GM18907 (cell line): ENCODE measurements around the gene NONO.
"Not testable (repeated sequence)": the region's sequence is repeated elsewhere in the genome, so short reads cannot be mapped to it uniquely, and the experiment has no call there.

ENCODE experiments used
- ATAC-seq: cut with Tn5 transposase; IDR thresholded peaks from one replicate; pipeline ENCODE4 v1.9.1; 2021; ENCODE audit warnings: mild to moderate bottlenecking, moderate library complexity; ENCODE audit not compliant: unreplicated experiment

The NONO gene

GRCh38 chrX:71282514-71283402 lies 677 bp upstream of the NONO start:
- ATAC-seq, result peak; percentile 36

GRCh38 chrX:71285929-71286328 lies 2.5 kb downstream of the NONO start:
- no peak for ATAC-seq

- ATAC-seq, result no peak
Measured at GRCh38 chrX:71291381-71291780, 7.9 kb downstream of the NONO start.

- no peak for ATAC-seq
Measured at GRCh38 chrX:71292669-71293365, 9.4 kb downstream of the NONO start.

GRCh38 chrX:71296806-71297205 lies 13.4 kb downstream of the NONO start:
- no peak for ATAC-seq

- no peak for ATAC-seq
Measured at GRCh38 chrX:71298119-71298518, 14.7 kb downstream of the NONO start.

GRCh38 chrX:71300064-71300463 lies 16.6 kb downstream of the NONO start:
- ATAC-seq, result not testable (repeated sequence)

GRCh38 chrX:71300495-71300894 lies 17.1 kb downstream of the NONO start:
- not testable (repeated sequence) for ATAC-seq

- ATAC-seq, result no peak
Measured at GRCh38 chrX:71301195-71301924, 17.9 kb downstream of the NONO start, which contains the start of gene ITGB1BP2. Gene ITGB1BP2 (plus strand): TSS chrX:71301750. CDS start chrX:71301807, 57 bp downstream.

- no peak for ATAC-seq
Measured at GRCh38 chrX:71302461-71303213, 19.2 kb downstream of the NONO start.

GRCh38 chrX:71304561-71304960 lies 21.1 kb downstream of the NONO start:
- no peak for ATAC-seq

GRCh38 chrX:71315917-71316316 lies 32.5 kb downstream of the NONO start:
- ATAC-seq, result no peak

GRCh38 chrX:71316959-71317358 lies 33.5 kb downstream of the NONO start:
- ATAC-seq, result not testable (repeated sequence)

- ATAC-seq, result no peak
Measured at GRCh38 chrX:71320126-71320525, 36.7 kb downstream of the NONO start.

- ATAC-seq, result no peak
Measured at GRCh38 chrX:71321731-71322130, 38.3 kb downstream of the NONO start.

- not testable (repeated sequence) for ATAC-seq
Measured at GRCh38 chrX:71324452-71324851, 41.0 kb downstream of the NONO start.

- no peak for ATAC-seq
Measured at GRCh38 chrX:71326394-71326793, 43.0 kb downstream of the NONO start.

GRCh38 chrX:71349151-71349665 lies 65.8 kb downstream of the NONO start:
- ATAC-seq, result not testable (repeated sequence)

GRCh38 chrX:71349867-71350266 lies 66.4 kb downstream of the NONO start:
- ATAC-seq, result not testable (repeated sequence)
